ENCODE measurements around the gene RBFOX2. TPM values are rescaled to one million over a fixed set of nuclear protein-coding genes. Genes with fewer than 3 reads are reported as not detected.

The RBFOX2 gene
- total RNA-seq, 1 experiment from 2014 or later, result 91.1 TPM

DNA sequence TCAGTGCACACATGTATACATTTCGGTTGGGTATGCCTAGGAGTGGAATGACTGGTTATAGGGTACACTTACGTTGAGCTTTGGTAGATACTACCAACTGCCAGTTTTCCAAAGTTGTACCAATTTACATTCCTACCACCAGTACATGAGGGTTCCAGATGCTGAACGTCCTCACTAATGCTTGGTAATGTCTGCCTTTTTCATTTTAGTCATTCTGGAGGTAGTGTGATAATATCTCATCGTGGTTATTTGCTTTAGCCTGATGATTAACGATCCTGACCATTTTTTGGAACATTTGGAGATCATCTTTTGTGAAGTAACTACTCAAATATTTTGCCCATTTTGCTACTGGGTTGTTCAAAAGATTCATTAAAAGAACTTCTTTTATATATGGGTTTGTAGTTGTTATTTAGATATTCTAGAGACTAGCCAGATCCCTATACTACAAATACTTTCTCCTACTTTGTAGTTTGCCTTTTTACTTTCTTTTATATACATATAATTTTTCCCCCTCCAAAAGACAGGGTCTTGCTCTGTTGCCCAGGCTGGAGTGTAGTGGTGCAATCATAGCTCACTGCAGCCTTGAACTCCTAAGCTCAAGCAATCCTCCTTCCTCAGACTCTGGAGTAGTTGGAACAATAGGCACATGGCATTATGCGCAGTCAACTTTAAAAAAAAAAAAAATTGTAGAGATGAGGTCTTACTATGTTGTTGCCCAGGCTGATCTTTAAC lies 62.1 kb downstream of the RBFOX2 start:
- H3K4me1 Mint-ChIP-seq (ENCODE audit: low read depth, unreplicated experiment), result peaks cover 23% of the 10 kb centered on the region
- intact Hi-C loops (cut with micrococcal nuclease; ENCODE audit: unreplicated experiment), result loop anchor here (10.0 kb wide), 1 partner anchor 58 kb away; the partner anchor contains the start of gene RBFOX2
- H3K9me3 ChIP-seq, result no peaks in the 10 kb centered on the region
- H3K36me3 Mint-ChIP-seq (ENCODE audit: insufficient read depth, unreplicated experiment), result no peaks in the 10 kb centered on the region
- POLR2A ChIA-PET, result no interaction called here
- peaks cover 6% of the 10 kb centered on the region for H3K4me1 ChIP-seq
- BruUV-seq (replicated peaks), result no TSS peak
- CTCF ChIA-PET, result no interaction called here
- no peak overlapping the region for H3K4me3 ChIP-seq (ENCODE audit: low read depth, low read length)
- H3K36me3 ChIP-seq (ENCODE audit: control insufficient read depth, insufficient read depth, low read length), result no peaks in the 10 kb centered on the region
- no peak overlapping the region for H3K4me3 Mint-ChIP-seq (ENCODE audit: unreplicated experiment)
- no peaks in the 10 kb centered on the region for H3K27me3 Mint-ChIP-seq (ENCODE audit: insufficient read depth, unreplicated experiment)
- TF ChIP-seq, protein P1, sequence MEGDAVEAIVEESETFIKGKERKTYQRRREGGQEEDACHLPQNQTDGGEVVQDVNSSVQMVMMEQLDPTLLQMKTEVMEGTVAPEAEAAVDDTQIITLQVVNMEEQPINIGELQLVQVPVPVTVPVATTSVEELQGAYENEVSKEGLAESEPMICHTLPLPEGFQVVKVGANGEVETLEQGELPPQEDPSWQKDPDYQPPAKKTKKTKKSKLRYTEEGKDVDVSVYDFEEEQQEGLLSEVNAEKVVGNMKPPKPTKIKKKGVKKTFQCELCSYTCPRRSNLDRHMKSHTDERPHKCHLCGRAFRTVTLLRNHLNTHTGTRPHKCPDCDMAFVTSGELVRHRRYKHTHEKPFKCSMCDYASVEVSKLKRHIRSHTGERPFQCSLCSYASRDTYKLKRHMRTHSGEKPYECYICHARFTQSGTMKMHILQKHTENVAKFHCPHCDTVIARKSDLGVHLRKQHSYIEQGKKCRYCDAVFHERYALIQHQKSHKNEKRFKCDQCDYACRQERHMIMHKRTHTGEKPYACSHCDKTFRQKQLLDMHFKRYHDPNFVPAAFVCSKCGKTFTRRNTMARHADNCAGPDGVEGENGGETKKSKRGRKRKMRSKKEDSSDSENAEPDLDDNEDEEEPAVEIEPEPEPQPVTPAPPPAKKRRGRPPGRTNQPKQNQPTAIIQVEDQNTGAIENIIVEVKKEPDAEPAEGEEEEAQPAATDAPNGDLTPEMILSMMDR (IDR thresholded peaks at IDR 0.05; ENCODE audit: insufficient read depth in 1 of 2, low read depth in 1 of 2, low read length in 1 of 2, severe bottlenecking in 1 of 2, unreplicated experiment in 1 of 2), result no peak
- no peak overlapping the region for H3K27ac Mint-ChIP-seq (ENCODE audit: unreplicated experiment)
- H3K9me3 Mint-ChIP-seq (ENCODE audit: unreplicated experiment), result no peaks in the 10 kb centered on the region
- DNase-seq, result no peak
- H3K27me3 ChIP-seq (replicated peaks; ENCODE audit: control insufficient read depth, insufficient read depth, low read length), result no peaks in the 10 kb centered on the region

- Histone ChIP-seq H3K36me3 (ENCODE audit: control insufficient read depth, insufficient read depth, low read length) (no peaks in the 10 kb centered on the region), H3K27me3 (replicated peaks; ENCODE audit: control insufficient read depth, insufficient read depth, low read length) (no peaks in the 10 kb centered on the region), H3K4me1 (peaks cover 6% of the 10 kb centered on the region), H3K4me3 (ENCODE audit: low read depth, low read length) (no peak overlapping the region), H3K9me3 (no peaks in the 10 kb centered on the region)
- TF ChIP-seq, protein P1 (IDR thresholded peaks at IDR 0.05; ENCODE audit: insufficient read depth in 1 of 2, low read depth in 1 of 2, low read length in 1 of 2, severe bottlenecking in 1 of 2, unreplicated experiment in 1 of 2), result no peak
- intact Hi-C loops (cut with micrococcal nuclease; ENCODE audit: unreplicated experiment), result loop anchor here (10.0 kb wide), 1 partner anchor 61 kb away; the partner anchor contains the start of gene RBFOX2
- no peak for DNase-seq
- CTCF ChIA-PET, result interaction anchor here (0.7 kb wide), 1 partner anchor 9 kb away, joined by 3 read pairs; no protein-coding TSS in a partner anchor
- H3K4me1 Mint-ChIP-seq (ENCODE audit: low read depth, unreplicated experiment), result peaks cover 23% of the 10 kb centered on the region
- no peak overlapping the region for H3K27ac Mint-ChIP-seq (ENCODE audit: unreplicated experiment)
- POLR2A ChIA-PET, result no interaction called here
- no peak overlapping the region for H3K4me3 Mint-ChIP-seq (ENCODE audit: unreplicated experiment)
- H3K27me3 Mint-ChIP-seq (ENCODE audit: insufficient read depth, unreplicated experiment), result no peaks in the 10 kb centered on the region
- BruUV-seq (replicated peaks), result no TSS peak
- no peaks in the 10 kb centered on the region for H3K36me3 Mint-ChIP-seq (ENCODE audit: insufficient read depth, unreplicated experiment)
- H3K9me3 Mint-ChIP-seq (ENCODE audit: unreplicated experiment), result no peaks in the 10 kb centered on the region
These were observed 65.3 kb downstream of the RBFOX2 start for GRCh38 chr22:35963237-35963810.

DNA sequence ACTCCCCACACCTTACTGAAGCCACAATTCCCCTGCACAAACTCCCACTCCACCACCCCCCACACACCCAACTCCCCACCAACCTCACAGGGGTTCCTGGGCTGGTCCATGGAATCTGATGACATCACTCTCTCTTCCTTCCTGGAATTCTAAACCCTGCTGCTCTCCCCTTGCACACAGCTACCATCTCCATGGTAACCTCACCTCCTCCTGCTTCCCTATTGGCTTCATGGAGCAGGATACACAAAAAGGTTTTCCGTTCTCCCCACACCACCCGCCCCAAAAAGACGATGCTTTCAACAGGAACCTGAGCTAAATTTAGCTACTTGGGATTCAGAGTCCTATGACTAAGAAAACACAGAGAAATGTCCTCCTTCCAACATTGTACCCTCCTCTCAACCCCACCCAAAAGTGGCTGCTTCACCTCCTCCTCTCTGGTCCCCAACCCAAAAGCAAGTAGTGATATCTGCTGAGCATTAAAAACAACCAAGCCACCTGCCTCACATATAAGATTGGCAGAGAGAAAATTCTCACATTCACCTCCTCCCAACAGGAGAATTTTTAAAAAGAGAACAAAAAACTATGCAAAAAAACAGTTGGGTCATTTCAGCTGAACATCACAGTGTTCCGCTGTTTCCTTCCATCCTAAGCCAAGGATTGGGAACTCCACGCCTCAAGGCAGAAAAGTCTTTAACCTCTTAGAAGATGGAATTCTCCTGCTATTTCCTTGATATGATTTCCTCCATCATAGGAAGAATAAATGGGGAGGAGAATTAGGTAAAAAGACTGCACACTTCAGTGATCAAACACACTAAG lies 66.9 kb downstream of the RBFOX2 start:
- Histone ChIP-seq H3K9me3 (no peaks in the 10 kb centered on the region), H3K4me1 (peaks cover 6% of the 10 kb centered on the region), H3K27me3 (replicated peaks; ENCODE audit: control insufficient read depth, insufficient read depth, low read length) (no peaks in the 10 kb centered on the region), H3K36me3 (ENCODE audit: control insufficient read depth, insufficient read depth, low read length) (no peaks in the 10 kb centered on the region), H3K4me3 (ENCODE audit: low read depth, low read length) (no peak overlapping the region)
- TF ChIP-seq, protein P1 (IDR thresholded peaks at IDR 0.05; ENCODE audit: insufficient read depth in 1 of 2, low read depth in 1 of 2, low read length in 1 of 2, severe bottlenecking in 1 of 2, unreplicated experiment in 1 of 2), result no peak
- no peak for DNase-seq
- intact Hi-C loops (cut with micrococcal nuclease; ENCODE audit: unreplicated experiment), result loop anchor here (10.0 kb wide), 1 partner anchor 63 kb away; the partner anchor contains the start of gene RBFOX2
- Mint-ChIP-seq H3K4me1 (ENCODE audit: low read depth, unreplicated experiment) (peaks cover 23% of the 10 kb centered on the region), H3K9me3 (ENCODE audit: unreplicated experiment) (no peaks in the 10 kb centered on the region), H3K27me3 (ENCODE audit: insufficient read depth, unreplicated experiment) (no peaks in the 10 kb centered on the region), H3K36me3 (ENCODE audit: insufficient read depth, unreplicated experiment) (no peaks in the 10 kb centered on the region), H3K4me3 (ENCODE audit: unreplicated experiment) (no peak overlapping the region), H3K27ac (ENCODE audit: unreplicated experiment) (peak overlapping the region; percentile 81)
- BruUV-seq (replicated peaks), result no TSS peak
- ChIA-PET CTCF (no interaction called here), POLR2A (no interaction called here)

All from Caco-2 (cell line).